GM19043 (cell line): Measurements from ENCODE around the gene MCMBP.
A peak's percentile ranks its signal among the peaks of the same experiment; 100 is the strongest.
"Not testable (repeated sequence)": the region's sequence is repeated elsewhere in the genome, so short reads cannot be mapped to it uniquely, and the experiment has no call there.

Source experiments
- ATAC-seq: cut with Tn5 transposase; IDR thresholded peaks from one replicate; pipeline ENCODE4 v1.9.1; 2021; ENCODE audit warnings: low read depth; ENCODE audit not compliant: unreplicated experiment

MCMBP gene, protein sequence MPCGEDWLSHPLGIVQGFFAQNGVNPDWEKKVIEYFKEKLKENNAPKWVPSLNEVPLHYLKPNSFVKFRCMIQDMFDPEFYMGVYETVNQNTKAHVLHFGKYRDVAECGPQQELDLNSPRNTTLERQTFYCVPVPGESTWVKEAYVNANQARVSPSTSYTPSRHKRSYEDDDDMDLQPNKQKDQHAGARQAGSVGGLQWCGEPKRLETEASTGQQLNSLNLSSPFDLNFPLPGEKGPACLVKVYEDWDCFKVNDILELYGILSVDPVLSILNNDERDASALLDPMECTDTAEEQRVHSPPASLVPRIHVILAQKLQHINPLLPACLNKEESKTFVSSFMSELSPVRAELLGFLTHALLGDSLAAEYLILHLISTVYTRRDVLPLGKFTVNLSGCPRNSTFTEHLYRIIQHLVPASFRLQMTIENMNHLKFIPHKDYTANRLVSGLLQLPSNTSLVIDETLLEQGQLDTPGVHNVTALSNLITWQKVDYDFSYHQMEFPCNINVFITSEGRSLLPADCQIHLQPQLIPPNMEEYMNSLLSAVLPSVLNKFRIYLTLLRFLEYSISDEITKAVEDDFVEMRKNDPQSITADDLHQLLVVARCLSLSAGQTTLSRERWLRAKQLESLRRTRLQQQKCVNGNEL

GRCh38 chr10:119872610-119872859 lies at the start of gene MCMBP:
TSS of gene MCMBP (minus strand) at chr10:119872843. CDS start at chr10:119872584, 259 bp downstream.
- ATAC-seq: no peak

GRCh38 chr10:119919826-119920225 lies 47.2 kb upstream of the MCMBP start:
- ATAC-seq: peak; percentile 76

GRCh38 chr10:119919271-119919670 lies 46.6 kb upstream of the MCMBP start:
- ATAC-seq: no peak

- no peak for ATAC-seq
Observed at GRCh38 chr10:119917777-119918176, 45.1 kb upstream of the MCMBP start.

GRCh38 chr10:119910689-119911088 lies 38.0 kb upstream of the MCMBP start:
- no peak for ATAC-seq

DNA sequence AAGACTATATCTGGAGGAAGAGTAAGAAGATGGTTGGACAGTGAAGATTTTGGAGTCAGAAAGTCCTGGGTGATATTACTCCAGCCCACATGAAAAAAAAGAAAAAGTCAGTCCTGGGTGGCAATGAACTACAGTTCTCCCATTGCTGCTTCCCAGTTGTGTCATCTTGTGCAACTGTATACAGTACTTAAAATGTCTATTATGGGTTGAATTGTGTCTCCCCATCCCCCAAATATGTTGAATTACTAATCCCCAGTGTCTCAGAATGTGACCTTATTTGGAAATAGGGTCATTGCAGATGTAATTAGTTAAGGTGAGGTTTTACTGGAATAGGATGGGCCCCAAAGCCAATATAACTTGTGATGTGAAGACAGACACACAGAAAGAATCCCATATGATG lies 35.5 kb upstream of the MCMBP start:
- no peak for ATAC-seq

DNA sequence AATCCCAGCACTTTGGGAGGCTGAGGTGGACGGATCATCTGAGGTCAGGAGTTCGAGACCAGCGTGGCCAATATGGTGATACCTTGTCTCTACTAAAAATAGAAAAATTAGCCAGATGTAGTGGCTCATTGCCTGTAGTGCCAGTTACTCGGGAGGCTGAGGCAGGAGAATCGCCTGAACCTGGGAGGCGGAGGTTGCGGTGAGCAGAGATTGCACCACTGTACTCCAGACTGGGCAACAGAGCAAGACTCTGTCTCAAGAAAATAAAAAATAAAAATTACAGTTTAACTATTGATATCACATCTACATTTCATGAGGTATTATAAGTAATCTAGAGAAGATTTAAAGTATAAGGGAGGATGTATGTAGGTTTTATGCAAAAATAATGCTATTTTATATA lies 35.1 kb upstream of the MCMBP start:
- not testable (repeated sequence) for ATAC-seq

- no peak for ATAC-seq
Observed at GRCh38 chr10:119903946-119904666, 31.5 kb upstream of the MCMBP start.

- no peak for ATAC-seq
Observed at GRCh38 chr10:119898577-119898976, 25.9 kb upstream of the MCMBP start.

- ATAC-seq: no peak
Observed at GRCh38 chr10:119896937-119897770, 24.5 kb upstream of the MCMBP start.

GRCh38 chr10:119896061-119896655 lies 23.5 kb upstream of the MCMBP start:
- no peak for ATAC-seq

GRCh38 chr10:119893845-119894427 lies 21.3 kb upstream of the MCMBP start:
- no peak for ATAC-seq

- ATAC-seq: no peak
Observed at GRCh38 chr10:119893074-119893473, 20.4 kb upstream of the MCMBP start.

DNA sequence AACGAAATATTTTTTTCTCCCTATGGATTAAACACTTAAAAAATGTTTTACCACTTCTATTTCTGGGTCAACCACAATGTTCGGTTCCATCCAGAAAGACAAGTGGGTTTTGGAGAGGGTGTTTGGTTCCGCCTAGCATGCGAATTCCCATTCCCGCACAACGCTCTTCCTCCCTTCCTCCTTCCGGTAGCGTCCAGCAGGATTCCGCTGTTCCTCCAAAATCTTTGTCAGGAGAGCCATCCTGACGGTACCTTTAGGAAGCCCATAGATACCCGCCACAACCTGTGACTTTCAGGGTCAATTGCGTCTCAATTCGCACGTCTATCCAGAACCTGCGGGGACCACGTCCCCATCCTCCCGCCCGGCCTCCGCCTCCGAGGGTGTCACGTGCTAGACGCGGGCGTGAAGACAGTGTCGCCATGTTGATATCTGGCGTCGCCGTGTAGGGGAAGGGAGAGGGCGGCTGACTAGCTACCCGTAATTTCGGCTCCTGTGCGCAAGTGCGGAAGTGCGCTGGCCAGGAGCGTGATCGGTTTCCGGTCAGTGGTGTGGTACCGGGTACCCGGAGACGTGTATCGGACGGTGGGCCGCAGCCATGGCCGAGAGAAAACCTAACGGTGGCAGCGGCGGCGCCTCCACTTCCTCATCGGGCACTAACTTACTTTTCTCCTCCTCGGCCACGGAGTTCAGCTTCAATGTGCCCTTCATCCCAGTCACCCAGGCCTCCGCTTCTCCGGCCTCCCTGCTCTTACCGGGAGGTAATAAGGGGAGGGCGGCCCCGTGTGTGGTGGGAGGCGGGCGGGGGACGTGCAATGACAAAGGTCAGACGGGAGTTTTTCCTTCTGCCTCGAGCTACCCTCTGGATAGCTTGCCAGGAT lies 19.8 kb upstream of the MCMBP start, which contains the start of gene SEC23IP:
SEC23IP (plus strand) TSS at position 543 of the 878 bp plus-strand sequence; CDS start at position 596, 53 bp downstream.
- ATAC-seq: peak; percentile 100

DNA sequence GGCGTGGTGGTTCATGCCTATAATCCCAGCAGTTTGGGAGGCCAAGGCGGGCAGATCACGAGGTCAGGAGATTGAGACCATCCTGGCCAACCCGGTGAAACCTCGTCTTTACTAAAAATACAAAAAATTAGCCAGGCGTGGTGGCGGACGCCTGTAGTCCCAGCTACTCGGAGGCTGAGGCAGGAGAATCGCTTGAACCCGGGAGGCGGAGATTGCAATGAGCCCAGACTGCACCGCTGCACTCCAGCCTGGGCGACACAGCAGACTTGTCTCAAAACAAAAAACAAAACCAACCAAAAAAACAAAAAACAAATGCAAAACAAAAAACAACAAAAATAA lies 19.2 kb upstream of the MCMBP start:
- ATAC-seq: not testable (repeated sequence)

GRCh38 chr10:119890307-119890706 lies 17.7 kb upstream of the MCMBP start:
- ATAC-seq: not testable (repeated sequence)

DNA sequence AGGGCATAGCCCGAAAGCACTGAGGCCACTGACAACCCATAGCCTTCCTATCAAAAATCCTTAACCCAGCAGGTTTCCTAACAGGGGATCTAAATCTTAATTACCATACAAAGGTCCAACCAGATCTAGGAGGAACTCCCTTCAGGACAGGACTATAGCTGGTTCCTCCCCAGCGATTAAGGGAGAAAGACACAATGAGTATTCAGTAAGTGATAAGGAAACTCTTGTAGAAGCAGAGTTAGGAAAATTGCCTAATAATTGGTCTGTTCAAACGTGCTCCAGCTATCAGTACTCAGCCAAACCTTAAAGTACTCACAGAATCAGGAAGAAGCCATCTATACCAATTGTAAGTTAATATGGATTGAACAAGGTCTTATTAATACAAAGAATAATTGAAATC lies 16.6 kb upstream of the MCMBP start:
- not testable (repeated sequence) for ATAC-seq

- not testable (repeated sequence) for ATAC-seq
Observed at GRCh38 chr10:119888715-119889114, 16.1 kb upstream of the MCMBP start.

- not testable (repeated sequence) for ATAC-seq
Observed at GRCh38 chr10:119886070-119886469, 13.4 kb upstream of the MCMBP start.
